Endothelial cell of umbilical vein (primary cell): ENCODE measurements around the gene HBS1L.

Source experiments
- CTCF ChIP-seq, 2 donors: IDR thresholded peaks; 1 replicate in 1 of 2; 2 replicates in 1 of 2; pipeline ENCODE4 v1.5.1; 2011; ENCODE audit warnings: low read length in 2 of 2, mild to moderate bottlenecking in 2 of 2, moderate library complexity in 2 of 2, control low read depth in 1 of 2, inconsistent platforms in 1 of 2, low read depth in 1 of 2; ENCODE audit not compliant: insufficient read depth in 1 of 2; ENCODE audit errors: extremely low read depth in 1 of 2
- EZH2 ChIP-seq: IDR thresholded peaks from 2 replicates; pipeline ENCODE4 v1.6.1; 2012; ENCODE audit warnings: borderline replicate concordance, low read depth, mild to moderate bottlenecking, moderate library complexity, low read length, inconsistent platforms; ENCODE audit not compliant: severe bottlenecking
- FOS ChIP-seq: IDR thresholded peaks from 2 replicates; pipeline ENCODE4 v1.6.1; 2011; ENCODE audit warnings: mild to moderate bottlenecking, low read length, moderate library complexity, borderline replicate concordance; ENCODE audit not compliant: insufficient read depth
- JUN ChIP-seq: IDR thresholded peaks from 2 replicates; pipeline ENCODE4 v1.6.1; 2011; ENCODE audit warnings: borderline replicate concordance, low read depth; ENCODE audit not compliant: insufficient read length, insufficient read depth
- MAX ChIP-seq: IDR thresholded peaks from 2 replicates; pipeline ENCODE4 v1.6.1; 2011; ENCODE audit not compliant: insufficient read depth, insufficient read length
- POLR2A ChIP-seq: IDR thresholded peaks from 2 replicates; pipeline ENCODE4 v1.6.1; 2012; ENCODE audit warnings: low read depth, mild to moderate bottlenecking, control low read depth, low read length
- POLR2AphosphoS5 ChIP-seq: IDR thresholded peaks from 2 replicates; pipeline ENCODE4 v1.6.1; 2012; ENCODE audit warnings: low read depth, mild to moderate bottlenecking, control low read depth, low read length, moderate library complexity; ENCODE audit not compliant: insufficient read depth

GRCh38 chr6:135013211-135013610 lies 41.4 kb downstream of the HBS1L start:
- TF ChIP-seq POLR2A (no peak), CTCF (IDR thresholded peaks at IDR 0.05; ENCODE audit: extremely low read depth in 1 of 2, insufficient read depth in 1 of 2, low read depth in 1 of 2, low read length in 2 of 2) (no peak), MAX (no peak), EZH2 (no peak), FOS (no peak), POLR2AphosphoS5 (no peak), JUN (no peak)
